Suprapubic skin (tissue), 4 donors: ENCODE results near the gene JUNB. TPM values are rescaled to one million over a fixed set of nuclear protein-coding genes. Genes with fewer than 3 reads are reported as not detected.
A peak's percentile ranks its signal among the peaks of the same experiment; 100 is the strongest.
"Not testable (repeated sequence)": the region's sequence is repeated elsewhere in the genome, so short reads cannot be mapped to it uniquely, and the experiment has no call there.

ENCODE experiments used
- DNase-seq, 2 donors: peaks; one replicate each; pipeline ENCODE4 v3.0.0-alpha.2; 2019; ENCODE audit warnings: low spot score in 2 of 2
- H3K27ac ChIP-seq: fragments of 200-600 bp; sonication (generic); one replicate; pipeline ENCODE4 v1.5.1; 2019
- H3K27me3 ChIP-seq: fragments of 200-600 bp; sonication (generic); one replicate; pipeline ENCODE4 v1.5.1; 2019
- H3K36me3 ChIP-seq: fragments of 200-600 bp; sonication (generic); one replicate; pipeline ENCODE4 v1.5.1; 2019
- H3K4me1 ChIP-seq: fragments of 200-600 bp; sonication (generic); one replicate; pipeline ENCODE4 v1.5.1; 2019
- H3K4me3 ChIP-seq: fragments of 200-600 bp; sonication (generic); one replicate; pipeline ENCODE4 v1.5.1; 2019; ENCODE audit warnings: mild to moderate bottlenecking
- H3K9me3 ChIP-seq: fragments of 200-600 bp; sonication (generic); one replicate; pipeline ENCODE4 v1.5.1; 2019
- EP300 ChIP-seq: sonication (generic); formaldehyde crosslinking; IDR thresholded peaks from one replicate; pipeline ENCODE4 v1.6.1; 2017; ENCODE audit warnings: antibody characterized with exemption
- POLR2A ChIP-seq, 2 donors: fragments of 450-650 bp; IDR thresholded peaks; one replicate each; pipeline ENCODE4 v1.6.1; 2017; ENCODE audit warnings: antibody characterized with exemption in 2 of 2, mild to moderate bottlenecking in 2 of 2, moderate library complexity in 2 of 2
- POLR2AphosphoS5 ChIP-seq, 3 donors: sonication (generic); formaldehyde crosslinking; IDR thresholded peaks; one replicate each; pipeline ENCODE4 v1.6.1; 2017; ENCODE audit warnings: antibody characterized with exemption in 3 of 3
- WGBS: methylation state at CpG from one replicate; pipeline ENCODE4 v1.1.5; 2018; 5-methylcytosine and 5-hydroxymethylcytosine counted together
- total RNA-seq, 4 donors: library from RNA; depleted of rRNA; stranded (reverse); fragments of >200 nt; gene quantifications; one replicate each; pipeline ENCODE4 v1.1.0, GENCODE V29; 2016
- TF ChIP-seq, protein P1 (sequence below), 2 donors: fragments of 200-600 bp in 1 of 2; fragments of 450-650 bp in 1 of 2; sonication (generic) in 1 of 2; IDR thresholded peaks; one replicate each; pipeline ENCODE4 v1.5.1; 2016 to 2019; ENCODE audit warnings: antibody characterized with exemption in 2 of 2, mild to moderate bottlenecking in 1 of 2, moderate library complexity in 1 of 2

JUNB gene
- total RNA-seq, 4 donors from 2014 or later: 687 to 2,027 (median 1,088) TPM

DNA sequence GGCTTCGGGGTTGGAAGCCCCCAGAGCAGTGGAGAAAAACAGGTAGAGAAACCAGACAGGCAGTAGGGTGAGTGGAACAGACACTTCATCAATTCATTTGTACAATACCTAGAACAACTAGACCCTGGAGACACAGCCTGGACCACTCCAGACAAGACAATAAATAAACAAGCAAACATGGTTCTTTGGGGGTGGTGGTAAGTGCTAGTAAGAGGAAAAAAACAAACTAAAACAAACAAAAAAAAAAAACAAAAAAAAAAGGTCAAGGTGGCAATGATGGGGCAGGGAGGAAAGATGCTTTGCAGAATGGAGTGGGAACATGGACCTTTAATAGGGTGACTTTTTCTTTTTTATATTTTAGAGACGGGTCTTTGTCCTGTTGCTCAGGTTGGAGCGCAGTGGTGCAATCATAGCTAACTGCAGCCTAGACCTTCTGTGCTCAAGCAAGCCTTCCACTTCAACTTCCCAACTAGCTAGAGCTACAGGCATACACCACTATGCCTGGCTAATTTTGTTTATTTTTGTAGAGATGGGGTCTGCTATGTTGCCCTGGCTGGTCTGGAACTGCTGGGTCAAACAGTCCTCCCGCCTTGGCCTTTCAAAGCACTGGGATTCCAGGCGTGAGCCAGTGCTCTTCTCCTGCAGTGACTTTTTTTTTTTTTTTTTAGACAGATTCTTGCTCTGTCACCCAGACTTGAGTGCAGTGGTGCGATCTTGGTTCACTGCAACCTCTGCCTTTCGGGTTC is 3.1 kb downstream of the JUNB start:
- H3K4me3 ChIP-seq: peak overlapping the region; percentile 88
- WGBS: 62% methylated on average over 7 of the region's 7 CpGs
- H3K27me3 ChIP-seq: no peaks in the 10 kb centered on the region
- H3K4me1 ChIP-seq: peaks cover 43% of the 10 kb centered on the region
- peaks cover 16% of the 10 kb centered on the region for H3K36me3 ChIP-seq
- H3K27ac ChIP-seq: peak overlapping the region; percentile 97
- DNase-seq: peak in 1 of 2 donors; percentile 64
- H3K9me3 ChIP-seq: no peaks in the 10 kb centered on the region
- no peak for TF ChIP-seq POLR2A (IDR thresholded peaks at IDR 0.05)
- TF ChIP-seq, protein P1, sequence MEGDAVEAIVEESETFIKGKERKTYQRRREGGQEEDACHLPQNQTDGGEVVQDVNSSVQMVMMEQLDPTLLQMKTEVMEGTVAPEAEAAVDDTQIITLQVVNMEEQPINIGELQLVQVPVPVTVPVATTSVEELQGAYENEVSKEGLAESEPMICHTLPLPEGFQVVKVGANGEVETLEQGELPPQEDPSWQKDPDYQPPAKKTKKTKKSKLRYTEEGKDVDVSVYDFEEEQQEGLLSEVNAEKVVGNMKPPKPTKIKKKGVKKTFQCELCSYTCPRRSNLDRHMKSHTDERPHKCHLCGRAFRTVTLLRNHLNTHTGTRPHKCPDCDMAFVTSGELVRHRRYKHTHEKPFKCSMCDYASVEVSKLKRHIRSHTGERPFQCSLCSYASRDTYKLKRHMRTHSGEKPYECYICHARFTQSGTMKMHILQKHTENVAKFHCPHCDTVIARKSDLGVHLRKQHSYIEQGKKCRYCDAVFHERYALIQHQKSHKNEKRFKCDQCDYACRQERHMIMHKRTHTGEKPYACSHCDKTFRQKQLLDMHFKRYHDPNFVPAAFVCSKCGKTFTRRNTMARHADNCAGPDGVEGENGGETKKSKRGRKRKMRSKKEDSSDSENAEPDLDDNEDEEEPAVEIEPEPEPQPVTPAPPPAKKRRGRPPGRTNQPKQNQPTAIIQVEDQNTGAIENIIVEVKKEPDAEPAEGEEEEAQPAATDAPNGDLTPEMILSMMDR (IDR thresholded peaks at IDR 0.05): no peak
- no peak for TF ChIP-seq POLR2AphosphoS5 (IDR thresholded peaks at IDR 0.05)

DNA sequence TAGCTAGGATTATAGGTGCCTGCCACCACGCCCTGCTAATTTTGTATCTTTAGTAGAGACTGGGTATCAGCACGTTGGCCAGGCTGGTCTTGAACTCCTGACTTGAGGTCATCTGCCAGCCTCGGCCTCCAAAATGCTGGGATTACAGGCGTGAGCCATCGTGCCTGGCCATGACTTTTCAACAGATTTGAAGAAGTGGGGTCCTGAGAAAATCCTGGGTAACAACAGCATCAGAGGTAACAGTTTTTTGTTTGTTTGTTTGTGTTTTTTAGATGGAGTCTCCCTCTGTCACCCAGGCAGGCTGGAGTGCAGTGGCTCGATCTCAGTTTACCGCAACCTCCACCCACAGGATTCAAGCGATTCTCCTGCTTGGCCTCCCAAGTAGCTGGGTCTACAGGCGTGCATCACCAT is 3.7 kb downstream of the JUNB start:
- Histone ChIP-seq H3K27me3 (no peaks in the 10 kb centered on the region), H3K27ac (no peak overlapping the region), H3K36me3 (peaks cover 22% of the 10 kb centered on the region), H3K4me3 (no peak overlapping the region), H3K9me3 (no peaks in the 10 kb centered on the region), H3K4me1 (peaks cover 42% of the 10 kb centered on the region)
- no peak for DNase-seq
- no peak for TF ChIP-seq POLR2AphosphoS5 (IDR thresholded peaks at IDR 0.05)
- peak in 1 of 2 donors; percentile 8 for TF ChIP-seq POLR2A (IDR thresholded peaks at IDR 0.05)
- no peak for TF ChIP-seq EP300
- WGBS: 88% methylated on average over 9 of the region's 9 CpGs

DNA sequence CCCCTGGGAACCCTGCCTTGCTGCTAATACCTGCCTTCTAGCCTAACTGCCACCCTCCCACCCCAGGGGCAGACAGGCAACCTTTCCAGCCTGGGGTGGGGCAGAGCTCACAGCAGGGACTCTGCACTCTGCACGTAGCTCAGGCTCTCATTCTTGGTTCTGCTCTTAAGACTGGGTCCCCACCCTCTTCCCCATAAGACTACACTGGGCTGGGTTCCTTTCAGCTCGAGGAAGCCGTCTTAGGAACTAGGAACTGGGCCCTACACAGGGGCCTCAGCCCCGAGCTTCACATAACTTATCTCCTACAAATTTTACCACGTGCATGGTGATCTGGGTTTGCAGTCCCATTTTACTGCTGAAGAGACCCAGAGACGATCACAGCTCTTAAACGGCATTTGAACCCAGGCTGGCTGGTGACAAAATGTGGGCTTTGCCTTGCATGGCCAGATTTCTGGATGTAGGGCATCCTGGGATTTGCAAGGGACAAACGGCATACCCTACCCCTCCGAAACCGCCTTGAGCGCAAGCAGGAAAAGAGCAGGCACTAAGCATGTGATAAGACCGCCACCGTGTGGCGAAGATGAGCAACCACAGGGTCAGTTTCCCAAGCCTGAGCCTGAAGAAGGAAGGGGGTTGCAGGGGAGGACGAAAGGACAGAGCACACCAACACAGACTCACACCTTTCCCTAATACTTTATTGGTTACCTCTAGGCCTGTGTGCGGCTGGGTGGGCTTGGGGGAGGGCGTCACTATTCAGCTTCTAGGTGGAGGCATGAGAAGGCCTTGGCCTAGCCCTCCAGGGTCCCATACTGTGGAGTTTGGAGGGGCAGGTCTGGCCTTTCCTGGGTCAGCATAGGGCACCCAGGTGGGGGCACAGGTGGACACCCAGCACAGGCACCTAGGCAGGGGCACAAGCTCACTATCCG is 5.1 kb downstream of the JUNB start:
- H3K27ac ChIP-seq: peak overlapping the region; percentile 70
- peaks cover 24% of the 10 kb centered on the region for H3K36me3 ChIP-seq
- no peaks in the 10 kb centered on the region for H3K27me3 ChIP-seq
- H3K4me3 ChIP-seq: peak overlapping the region; percentile 13
- peak in 1 of 2 donors; percentile 87 for DNase-seq
- TF ChIP-seq, protein P1 (IDR thresholded peaks at IDR 0.05): peak; percentile 88 to 95
- TF ChIP-seq POLR2AphosphoS5 (IDR thresholded peaks at IDR 0.05): peak in 1 of 3 donors; percentile 80
- no peak for TF ChIP-seq EP300
- no peak for TF ChIP-seq POLR2A (IDR thresholded peaks at IDR 0.05)
- peaks cover 46% of the 10 kb centered on the region for H3K4me1 ChIP-seq
- H3K9me3 ChIP-seq: no peaks in the 10 kb centered on the region
- whole genome bisulfite sequencing: 9% methylated on average over 17 of the region's 18 CpGs

DNA sequence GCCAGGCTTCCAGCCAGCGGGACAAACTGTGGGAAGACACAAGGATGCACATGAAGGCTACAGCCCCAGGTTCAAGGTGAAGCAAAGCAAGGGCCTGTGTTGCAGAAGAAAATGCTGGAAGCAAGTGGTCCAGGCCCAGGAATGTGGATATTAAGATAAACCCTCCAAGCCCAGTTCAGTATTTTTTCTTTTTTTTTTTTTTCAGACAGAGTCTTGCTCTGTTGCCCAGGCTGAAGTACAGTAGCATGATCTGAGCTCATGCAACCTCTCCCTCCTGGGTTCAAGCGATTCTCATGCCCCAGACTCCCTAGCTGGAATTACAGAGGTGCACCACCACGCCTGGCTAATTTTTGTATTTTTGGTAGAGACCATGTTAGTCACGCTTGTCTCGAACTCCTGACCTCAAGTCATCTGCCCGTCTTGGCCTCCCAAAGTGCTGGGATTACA is 5.9 kb downstream of the JUNB start:
- H3K9me3 ChIP-seq: no peaks in the 10 kb centered on the region
- no peak overlapping the region for H3K4me3 ChIP-seq
- H3K36me3 ChIP-seq: peaks cover 24% of the 10 kb centered on the region
- no peak overlapping the region for H3K27ac ChIP-seq
- no peaks in the 10 kb centered on the region for H3K27me3 ChIP-seq
- H3K4me1 ChIP-seq: peaks cover 51% of the 10 kb centered on the region
- WGBS: 90% methylated on average over 6 of the region's 6 CpGs
- DNase-seq: no peak
- TF ChIP-seq POLR2AphosphoS5 (IDR thresholded peaks at IDR 0.05) (no peak), EP300 (no peak), POLR2A (IDR thresholded peaks at IDR 0.05) (no peak)
- TF ChIP-seq, protein P1 (IDR thresholded peaks at IDR 0.05): no peak

DNA sequence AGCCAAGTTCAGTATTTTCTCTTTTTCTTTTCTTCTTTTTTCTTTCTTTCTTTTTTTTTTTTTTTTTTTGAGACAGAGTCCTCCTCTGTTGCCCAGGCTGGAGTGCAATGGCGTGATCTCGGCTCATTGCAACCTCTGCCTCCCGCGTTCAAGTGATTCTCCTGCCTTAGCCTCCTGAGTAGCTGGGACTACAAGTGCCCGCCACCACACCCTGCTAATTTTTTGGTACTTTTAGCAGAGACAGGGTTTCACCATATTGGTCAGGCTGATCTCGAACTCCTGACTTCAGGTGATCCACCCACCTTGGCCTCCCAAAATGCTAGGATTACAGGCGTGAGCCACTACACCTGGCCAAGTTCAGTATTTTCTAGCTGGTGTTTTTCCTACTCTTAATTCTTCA is 6.3 kb downstream of the JUNB start:
- not testable (repeated sequence) for H3K4me3 ChIP-seq, H3K9me3 ChIP-seq, H3K27ac ChIP-seq, DNase-seq, H3K27me3 ChIP-seq
- WGBS: 97% methylated on average over 7 of the region's 7 CpGs
- Histone ChIP-seq H3K36me3 (peaks cover 24% of the 10 kb centered on the region), H3K4me1 (peaks cover 55% of the 10 kb centered on the region)
